B cell (primary cell): ENCODE data around the gene FOXN1. TPM values are rescaled to one million over a fixed set of nuclear protein-coding genes. Genes with fewer than 3 reads are reported as not detected.

Source experiments
- ATAC-seq: fragments of 200-7000 bp; cut with Tn5 transposase; one replicate; pipeline ENCODE4 v1.10.0; 2021; ENCODE audit warnings: low read depth, mild to moderate bottlenecking, moderate number of reproducible peaks, moderate library complexity
- CTCF ChIA-PET: fragments of 350-600 bp; sonication (Branson Sonifier 250); formaldehyde crosslinking; loops from one replicate; lab custom pipeline; 2021; ENCODE audit warnings: antibody characterized with exemption, inconsistent platforms; lab: Charles Lee
- POLR2A ChIA-PET: fragments of 350-600 bp; sonication (Branson Sonifier 250); formaldehyde crosslinking; loops from one replicate; lab custom pipeline; 2021; ENCODE audit warnings: antibody characterized with exemption; lab: Charles Lee
- DNase-seq: peaks from one replicate; pipeline ENCODE4 v3.0.0; 2013
- H2AFZ ChIP-seq: 2 replicates; pipeline ENCODE4 v1.6.1; 2012; ENCODE audit warnings: mild to moderate bottlenecking, low read depth, low read length; ENCODE audit not compliant: insufficient read depth, poor library complexity, severe bottlenecking
- H3K27ac ChIP-seq, 2 donors: 1 replicate in 1 of 2; 2 replicates in 1 of 2; pipeline ENCODE4 v1.5.1; 2012 to 2013; ENCODE audit warnings: low read length in 2 of 2, mild to moderate bottlenecking in 2 of 2, moderate library complexity in 1 of 2
- H3K27me3 ChIP-seq, 4 experiments: fragments of 200-600 bp in 1 of 4; sonication (generic) in 1 of 4; replicated peaks in 1 of 4; 1 replicate in 2 of 4; 2 replicates in 2 of 4; pipeline versions ENCODE4 v1.6.1 to v1.7.0; 2013 to 2016; ENCODE audit warnings: low read length in 3 of 4, mild to moderate bottlenecking in 2 of 4, mixed read lengths in 1 of 4, moderate library complexity in 1 of 4; ENCODE audit not compliant: insufficient read depth in 4 of 4, control insufficient read depth in 3 of 4; ENCODE audit errors: control extremely low read depth in 1 of 4
- H3K36me3 ChIP-seq, 2 experiments: replicated peaks in 1 of 2; 1 replicate in 1 of 2; 2 replicates in 1 of 2; pipeline versions ENCODE4 v1.6.1 to v1.7.1; 2013; ENCODE audit warnings: low read length in 1 of 2; ENCODE audit not compliant: insufficient read depth in 2 of 2, control insufficient read depth in 1 of 2; ENCODE audit errors: control extremely low read depth in 1 of 2, extremely low read depth in 1 of 2
- H3K4me1 ChIP-seq, 2 donors: fragments of 200-600 bp in 1 of 2; sonication (generic) in 1 of 2; 1 replicate in 1 of 2; 2 replicates in 1 of 2; pipeline versions ENCODE4 v1.5.1 to v1.6.1; 2013 to 2017; ENCODE audit warnings: low read length in 2 of 2; ENCODE audit not compliant: control insufficient read depth in 2 of 2, insufficient read depth in 2 of 2
- H3K4me2 ChIP-seq: replicated peaks from 2 replicates; pipeline ENCODE3; 2012; ENCODE audit warnings: mild to moderate bottlenecking, low read depth, low read length; ENCODE audit not compliant: poor library complexity, severe bottlenecking
- H3K4me3 ChIP-seq, 5 experiments: fragments of 200-600 bp in 1 of 5; sonication (generic) in 1 of 5; 1 replicate in 3 of 5; 2 replicates in 2 of 5; pipeline versions ENCODE4 v1.5.1 to v1.7.0; 2011 to 2016; ENCODE audit warnings: low read length in 4 of 5, mild to moderate bottlenecking in 4 of 5, low read depth in 2 of 5, control low read depth in 1 of 5, moderate library complexity in 1 of 5; ENCODE audit not compliant: insufficient read depth in 1 of 5; ENCODE audit errors: control extremely low read depth in 1 of 5, extremely low read depth in 1 of 5
- H3K79me2 ChIP-seq: fragments of 200-600 bp; sonication (generic); one replicate; pipeline ENCODE4 v1.6.0; 2016; ENCODE audit warnings: low read length; ENCODE audit not compliant: control insufficient read depth, insufficient read depth
- H3K9ac ChIP-seq: fragments of 200-600 bp; sonication (generic); 2 replicates; pipeline ENCODE4 v1.6.1; 2017; ENCODE audit warnings: mild to moderate bottlenecking, low read length, moderate library complexity
- H3K9me3 ChIP-seq, 3 donors: one replicate each; pipeline versions ENCODE4 v1.6.1 to v1.7.1; 2013; ENCODE audit warnings: low read length in 2 of 3; ENCODE audit not compliant: control insufficient read depth in 2 of 3, insufficient read depth in 1 of 3; ENCODE audit errors: control extremely low read depth in 1 of 3
- H4K20me1 ChIP-seq: 2 replicates; pipeline ENCODE4 v1.6.0; 2012; ENCODE audit warnings: mild to moderate bottlenecking, low read length; ENCODE audit not compliant: insufficient read depth, control insufficient read depth, poor library complexity, severe bottlenecking
- H3K27ac Mint-ChIP-seq: one replicate; pipeline ENCODE4 v1.8.0; 2021; ENCODE audit warnings: mixed read lengths
- H3K27me3 Mint-ChIP-seq: one replicate; pipeline ENCODE4 v1.8.0; 2021; ENCODE audit warnings: mixed read lengths
- H3K4me1 Mint-ChIP-seq: one replicate; pipeline ENCODE4 v1.8.0; 2021; ENCODE audit warnings: mixed read lengths
- H3K4me3 Mint-ChIP-seq: one replicate; pipeline ENCODE4 v1.8.0; 2021; ENCODE audit warnings: mixed read lengths
- H3K9me3 Mint-ChIP-seq: one replicate; pipeline ENCODE4 v1.8.0; 2022; ENCODE audit warnings: mixed read lengths; ENCODE audit not compliant: insufficient read depth
- EZH2 ChIP-seq: IDR thresholded peaks from 2 replicates; pipeline ENCODE4 v1.6.1; 2012; ENCODE audit warnings: borderline replicate concordance, low read depth, mild to moderate bottlenecking, moderate library complexity, low read length; ENCODE audit not compliant: insufficient read depth, poor library complexity, severe bottlenecking
- WGBS: methylation state at CpG from one replicate; pipeline ENCODE4 v1.1.5; 2013; ENCODE audit warnings: missing lambda C conversion rate; ENCODE audit not compliant: insufficient coverage; 5-methylcytosine and 5-hydroxymethylcytosine counted together
- intact Hi-C: fragments of 100-400 bp; cut with micrococcal nuclease; formaldehyde crosslinking; loops from one replicate; pipeline ENCODE4 v1.10.0; 2022
- polyA plus RNA-seq: library from polyadenylated mRNA; depleted of rRNA; stranded (reverse); fragments of >200 nt; gene quantifications from 2 replicates; pipeline ENCODE4 v1.2.3, GENCODE V29; 2012
- total RNA-seq, 2 donors: library from RNA; stranded (reverse); fragments of 120-200 nt in 1 of 2; gene quantifications; 1 replicate in 1 of 2; 2 replicates in 1 of 2; pipeline versions ENCODE4 v1.2.3 to v1.2.4, GENCODE V29; 2013 to 2022
- TF ChIP-seq, protein P1 (sequence below): fragments of 200-600 bp; IDR thresholded peaks from one replicate; pipeline ENCODE4 v1.8.0; 2022; ENCODE audit warnings: antibody characterized with exemption, mild to moderate bottlenecking

Gene FOXN1
- total and polyA plus RNA-seq, 2 donors (not counting 1 experiment from before 2014, with no cell fraction given), result not detected

GRCh38 chr17:28519236-28519635, 13.1 kb downstream of the FOXN1 start:
- peaks cover 0 to 9% of the 10 kb centered on the region in 2 donors for H3K4me1 ChIP-seq
- no peaks in the 10 kb centered on the region for H3K27me3 ChIP-seq
- no peak overlapping the region for H3K27ac Mint-ChIP-seq
- no peak overlapping the region for H2AFZ ChIP-seq
- H3K79me2 ChIP-seq, result no peaks in the 10 kb centered on the region
- H3K9me3 Mint-ChIP-seq, result no peaks in the 10 kb centered on the region
- no peak overlapping the region for H3K4me3 ChIP-seq
- no peaks in the 10 kb centered on the region for H4K20me1 ChIP-seq
- TF ChIP-seq, protein P1, sequence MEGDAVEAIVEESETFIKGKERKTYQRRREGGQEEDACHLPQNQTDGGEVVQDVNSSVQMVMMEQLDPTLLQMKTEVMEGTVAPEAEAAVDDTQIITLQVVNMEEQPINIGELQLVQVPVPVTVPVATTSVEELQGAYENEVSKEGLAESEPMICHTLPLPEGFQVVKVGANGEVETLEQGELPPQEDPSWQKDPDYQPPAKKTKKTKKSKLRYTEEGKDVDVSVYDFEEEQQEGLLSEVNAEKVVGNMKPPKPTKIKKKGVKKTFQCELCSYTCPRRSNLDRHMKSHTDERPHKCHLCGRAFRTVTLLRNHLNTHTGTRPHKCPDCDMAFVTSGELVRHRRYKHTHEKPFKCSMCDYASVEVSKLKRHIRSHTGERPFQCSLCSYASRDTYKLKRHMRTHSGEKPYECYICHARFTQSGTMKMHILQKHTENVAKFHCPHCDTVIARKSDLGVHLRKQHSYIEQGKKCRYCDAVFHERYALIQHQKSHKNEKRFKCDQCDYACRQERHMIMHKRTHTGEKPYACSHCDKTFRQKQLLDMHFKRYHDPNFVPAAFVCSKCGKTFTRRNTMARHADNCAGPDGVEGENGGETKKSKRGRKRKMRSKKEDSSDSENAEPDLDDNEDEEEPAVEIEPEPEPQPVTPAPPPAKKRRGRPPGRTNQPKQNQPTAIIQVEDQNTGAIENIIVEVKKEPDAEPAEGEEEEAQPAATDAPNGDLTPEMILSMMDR, result no peak
- no peak for TF ChIP-seq EZH2
- ChIA-PET POLR2A (interaction anchor here (0.7 kb wide), 1 partner anchor 57 kb away, joined by 3 read pairs; the partner anchor contains the start of gene ALDOC), CTCF (interaction anchor here (0.8 kb wide), 1 partner anchor 21 kb away, joined by 3 read pairs; no protein-coding TSS in a partner anchor)
- H3K27ac ChIP-seq, result no peak overlapping the region
- no peak for ATAC-seq
- H3K9ac ChIP-seq, result no peak overlapping the region
- 9% methylated on average over 5 of the region's 5 CpGs for WGBS
- no peak for DNase-seq
- no peaks in the 10 kb centered on the region for H3K36me3 ChIP-seq
- peaks cover 6% of the 10 kb centered on the region for H3K4me1 Mint-ChIP-seq
- H3K4me3 Mint-ChIP-seq, result no peak overlapping the region
- H3K9me3 ChIP-seq, result no peaks in the 10 kb centered on the region
- intact Hi-C loops, result no loop called here
- H3K4me2 ChIP-seq, result no peak overlapping the region
- H3K27me3 Mint-ChIP-seq, result no peaks in the 10 kb centered on the region

DNA sequence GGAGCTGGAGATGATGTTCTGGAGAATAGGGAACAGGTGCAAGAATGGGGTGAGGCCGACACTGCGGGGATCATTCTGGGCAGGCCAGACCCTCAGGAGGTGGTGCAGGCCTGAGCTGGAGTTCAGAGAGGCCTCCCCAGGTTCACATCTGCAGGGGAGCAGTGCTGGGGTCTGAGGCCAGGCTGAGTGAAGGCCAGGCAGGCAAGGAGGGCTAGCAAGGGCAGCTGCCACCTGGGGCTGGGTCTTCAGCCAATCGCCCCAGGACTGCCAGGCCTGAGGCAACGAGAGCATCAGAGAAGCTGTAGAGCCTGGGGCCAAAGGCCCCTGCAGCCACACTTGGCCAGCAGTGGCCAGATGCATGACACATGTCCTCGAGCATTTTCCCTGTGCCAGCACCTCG, 14.5 kb downstream of the FOXN1 start:
- H3K27ac Mint-ChIP-seq, result no peak overlapping the region
- H3K4me3 ChIP-seq, result no peak overlapping the region
- no peaks in the 10 kb centered on the region for H3K27me3 ChIP-seq
- 68% methylated on average over 6 of the region's 6 CpGs for WGBS
- no peak for TF ChIP-seq EZH2
- TF ChIP-seq, protein P1, result no peak
- ATAC-seq (no peak), DNase-seq (no peak)
- H3K27me3 Mint-ChIP-seq, result no peaks in the 10 kb centered on the region
- no peak overlapping the region for H3K4me2 ChIP-seq
- H3K36me3 ChIP-seq, result no peaks in the 10 kb centered on the region
- no peak overlapping the region for H3K27ac ChIP-seq
- no peaks in the 10 kb centered on the region for H3K9me3 ChIP-seq
- POLR2A ChIA-PET, result no interaction called here
- no peaks in the 10 kb centered on the region for H3K9me3 Mint-ChIP-seq
- intact Hi-C loops, result no loop called here
- H3K4me1 Mint-ChIP-seq, result peaks cover 6% of the 10 kb centered on the region
- CTCF ChIA-PET, result no interaction called here
- H3K9ac ChIP-seq, result no peak overlapping the region
- no peak overlapping the region for H3K4me3 Mint-ChIP-seq
- H3K4me1 ChIP-seq, result peaks cover 0 to 9% of the 10 kb centered on the region in 2 donors
- no peaks in the 10 kb centered on the region for H4K20me1 ChIP-seq
- no peak overlapping the region for H2AFZ ChIP-seq
- H3K79me2 ChIP-seq, result no peaks in the 10 kb centered on the region
